Measurements from ENCODE around the gene FAXC.

GRCh38 chr6:99232056-99232455, 117.4 kb downstream of the FAXC start:
- TF ChIP-seq REST (IDR thresholded peaks at IDR 0.05; ENCODE audit: low read depth) (no peak), YY1 (IDR thresholded peaks at IDR 0.05; ENCODE audit: low read depth) (no peak), MAX (IDR thresholded peaks at IDR 0.05) (no peak), TAF1 (IDR thresholded peaks at IDR 0.05; ENCODE audit: low read depth) (no peak), ZBTB7A (IDR thresholded peaks at IDR 0.05; ENCODE audit: low read depth) (no peak), EP300 (IDR thresholded peaks at IDR 0.05; ENCODE audit: borderline replicate concordance) (no peak), USF1 (IDR thresholded peaks at IDR 0.05) (no peak), RAD21 (IDR thresholded peaks at IDR 0.05; ENCODE audit: low read depth) (no peak), CEBPB (IDR thresholded peaks at IDR 0.05) (no peak), CREB1 (IDR thresholded peaks at IDR 0.05; ENCODE audit: low read depth) (no peak)

Data from Ishikawa (cell line).